GM23248 (cell line): ENCODE results near the gene SLC44A3. TPM values are rescaled to one million over a fixed set of nuclear protein-coding genes. Genes with fewer than 3 reads are reported as not detected.
A peak's percentile ranks its signal among the peaks of the same experiment; 100 is the strongest.
"Not testable (repeated sequence)": the region's sequence is repeated elsewhere in the genome, so short reads cannot be mapped to it uniquely, and the experiment has no call there.

Experiments used
- DNase-seq: peaks from one replicate; pipeline ENCODE4 v3.0.0-alpha.2; 2015
- H2AFZ ChIP-seq: fragments of 200-600 bp; sonication (generic); 2 replicates; pipeline ENCODE4 v1.6.1; 2016; ENCODE audit warnings: antibody characterized with exemption
- H3F3A ChIP-seq: fragments of 200-600 bp; sonication (generic); 2 replicates; pipeline ENCODE4 v1.6.1; 2016; ENCODE audit warnings: mild to moderate bottlenecking, antibody characterized with exemption, mixed run types; ENCODE audit not compliant: insufficient read depth
- H3K27ac ChIP-seq: fragments of 200-600 bp; sonication (generic); 2 replicates; pipeline ENCODE4 v1.5.1; 2016; ENCODE audit warnings: mild to moderate bottlenecking
- H3K27me3 ChIP-seq: fragments of 200-600 bp; sonication (generic); replicated peaks from 2 replicates; pipeline ENCODE4 v1.6.1; 2016; ENCODE audit warnings: mild to moderate bottlenecking; ENCODE audit not compliant: insufficient read depth
- H3K36me3 ChIP-seq: fragments of 200-600 bp; sonication (generic); 2 replicates; pipeline ENCODE4 v1.6.1; 2016; ENCODE audit warnings: low read depth, mild to moderate bottlenecking
- H3K4me1 ChIP-seq: fragments of 200-600 bp; sonication (generic); 2 replicates; pipeline ENCODE4 v1.6.1; 2016; ENCODE audit warnings: mild to moderate bottlenecking; ENCODE audit not compliant: insufficient read depth
- H3K4me2 ChIP-seq: fragments of 200-600 bp; sonication (generic); one replicate; pipeline ENCODE4 v1.6.1; 2016; ENCODE audit warnings: mild to moderate bottlenecking; ENCODE audit not compliant: unreplicated experiment
- H3K4me3 ChIP-seq: fragments of 200-600 bp; sonication (generic); 2 replicates; pipeline ENCODE4 v1.5.1; 2016; ENCODE audit warnings: mild to moderate bottlenecking
- H3K79me2 ChIP-seq: fragments of 200-600 bp; sonication (generic); 2 replicates; pipeline ENCODE4 v1.6.1; 2016; ENCODE audit warnings: mild to moderate bottlenecking; ENCODE audit not compliant: insufficient read depth
- H3K9ac ChIP-seq: fragments of 200-600 bp; sonication (generic); 2 replicates; pipeline ENCODE4 v1.6.1; 2016; ENCODE audit warnings: mild to moderate bottlenecking
- H3K9me2 ChIP-seq: fragments of 200-600 bp; sonication (generic); 2 replicates; pipeline ENCODE4 v1.6.1; 2016; ENCODE audit warnings: mixed run types, mild to moderate bottlenecking, moderate library complexity; ENCODE audit not compliant: insufficient read depth
- H3K9me3 ChIP-seq: fragments of 200-600 bp; sonication (generic); one replicate; pipeline ENCODE4 v1.6.1; 2017; ENCODE audit warnings: low read depth
- H4K20me1 ChIP-seq: fragments of 200-600 bp; sonication (generic); 2 replicates; pipeline ENCODE4 v1.6.0; 2016; ENCODE audit not compliant: insufficient read depth
- EZH2 ChIP-seq: fragments of 200-600 bp; sonication (generic); IDR thresholded peaks from 2 replicates; pipeline ENCODE4 v1.6.1; 2018; ENCODE audit warnings: antibody characterized with exemption, mild to moderate bottlenecking; ENCODE audit not compliant: insufficient read depth, poor library complexity, severe bottlenecking
- EZH2phosphoT487 ChIP-seq: fragments of 200-600 bp; sonication (generic); IDR thresholded peaks from 2 replicates; pipeline ENCODE4 v1.6.1; 2018; ENCODE audit warnings: antibody characterized with exemption, moderate library complexity, mild to moderate bottlenecking, low read depth; ENCODE audit not compliant: insufficient read depth
- WGBS, 2 experiments: methylation state at CpG; one replicate each; pipeline ENCODE4 v1.1.6; 2015 to 2017; ENCODE audit warnings: low lambda C conversion rate in 2 of 2, low coverage in 1 of 2; ENCODE audit errors: missing lambda C conversion rate in 2 of 2; 5-methylcytosine and 5-hydroxymethylcytosine counted together
- in situ Hi-C: fragments of 300-500 bp; cut with MboI; formaldehyde crosslinking; loops from 2 replicates; pipeline ENCODE4 v1.15.0; 2020
- polyA plus RNA-seq: library from polyadenylated mRNA; unstranded; fragments of >200 nt; fragmentation: Nextera tagmentation; extraction: Ambion mirVana; gene quantifications from 2 replicates; pipeline ENCODE4 v1.2.1, GENCODE V29; 2016
- total RNA-seq: library from RNA; depleted of rRNA; stranded (reverse); fragments of >200 nt; shearing (Covaris generic); gene quantifications from 2 replicates; pipeline ENCODE4 v1.2.3, GENCODE V29; 2014

SLC44A3 gene
- total and polyA plus RNA-seq, 2 experiments from 2014 or later, result 1.6 to 2.0 TPM

GRCh38 chr1:94935476-94935875 lies 115.3 kb downstream of the SLC44A3 start:
- Histone ChIP-seq H3K4me3 (no peak overlapping the region), H3K9me3 (no peaks in the 10 kb centered on the region), H3K4me2 (no peak overlapping the region), H4K20me1 (no peaks in the 10 kb centered on the region), H3K27ac (no peak overlapping the region), H3K27me3 (no peaks in the 10 kb centered on the region), H3K4me1 (peaks cover 29% of the 10 kb centered on the region), H2AFZ (no peak overlapping the region), H3K79me2 (no peaks in the 10 kb centered on the region), H3F3A (no peaks in the 10 kb centered on the region), H3K9me2 (no peaks in the 10 kb centered on the region), H3K36me3 (no peaks in the 10 kb centered on the region), H3K9ac (no peak overlapping the region)
- no peak for DNase-seq
- in situ Hi-C loops, result loop anchor here (10.0 kb wide), 1 partner anchor 99 kb away; no protein-coding TSS in a partner anchor
- 96 to 100% methylated on average over 1 of the region's 1 CpG for WGBS, 2 experiments
- TF ChIP-seq EZH2phosphoT487, result no peak
- no peak for TF ChIP-seq EZH2

GRCh38 chr1:94936861-94937620 lies 116.9 kb downstream of the SLC44A3 start:
- DNase-seq, result peak; percentile 29
- H3K27ac ChIP-seq, result no peak overlapping the region
- H3K9me3 ChIP-seq, result no peaks in the 10 kb centered on the region
- in situ Hi-C loops, result loop anchor here (10.0 kb wide), 1 partner anchor 98 kb away; no protein-coding TSS in a partner anchor
- H3K27me3 ChIP-seq, result no peaks in the 10 kb centered on the region
- no peak overlapping the region for H2AFZ ChIP-seq
- peaks cover 29% of the 10 kb centered on the region for H3K4me1 ChIP-seq
- no peak overlapping the region for H3K9ac ChIP-seq
- no peak overlapping the region for H3K4me3 ChIP-seq
- H3F3A ChIP-seq, result no peaks in the 10 kb centered on the region
- H3K4me2 ChIP-seq, result peak overlapping the region; percentile 43
- TF ChIP-seq EZH2, result no peak
- no peaks in the 10 kb centered on the region for H3K79me2 ChIP-seq
- WGBS, 2 experiments, result 45 to 47% methylated on average over 5 of the region's 5 CpGs
- no peaks in the 10 kb centered on the region for H4K20me1 ChIP-seq
- no peaks in the 10 kb centered on the region for H3K9me2 ChIP-seq
- H3K36me3 ChIP-seq, result no peaks in the 10 kb centered on the region

DNA sequence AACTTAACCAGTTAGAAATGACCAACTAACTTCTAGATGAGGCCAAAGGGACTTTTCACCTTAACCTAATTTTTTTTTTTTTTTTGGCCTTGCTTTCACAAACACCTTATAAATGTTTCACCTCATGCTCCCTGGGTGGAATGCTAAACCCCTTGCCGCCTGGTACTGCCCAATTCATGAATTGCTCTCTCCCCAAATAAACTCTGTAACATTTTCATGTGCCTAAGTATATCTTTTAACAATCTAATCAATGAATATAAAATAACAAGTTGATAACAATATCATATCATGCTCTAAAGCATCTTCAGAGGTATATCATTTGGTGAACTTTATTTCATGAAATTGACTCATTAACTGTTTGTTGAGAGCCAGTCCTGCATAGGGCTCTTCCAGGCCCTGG lies 117.7 kb downstream of the SLC44A3 start:
- Histone ChIP-seq H3K9me3 (no peaks in the 10 kb centered on the region), H3K79me2 (no peaks in the 10 kb centered on the region), H3K4me1 (peaks cover 29% of the 10 kb centered on the region), H4K20me1 (no peaks in the 10 kb centered on the region), H3K36me3 (no peaks in the 10 kb centered on the region), H3K27me3 (no peaks in the 10 kb centered on the region), H2AFZ (no peak overlapping the region), H3K27ac (no peak overlapping the region), H3K4me2 (no peak overlapping the region), H3K4me3 (no peak overlapping the region), H3K9ac (no peak overlapping the region), H3F3A (no peaks in the 10 kb centered on the region), H3K9me2 (no peaks in the 10 kb centered on the region)
- 94 to 100% methylated on average over 1 of the region's 1 CpG for WGBS, 2 experiments
- no peak for DNase-seq
- TF ChIP-seq EZH2phosphoT487, result no peak
- TF ChIP-seq EZH2, result no peak
- in situ Hi-C loops, result loop anchor here (10.0 kb wide), 1 partner anchor 97 kb away; no protein-coding TSS in a partner anchor

- Histone ChIP-seq H3K36me3 (no peaks in the 10 kb centered on the region), H4K20me1 (no peaks in the 10 kb centered on the region), H3K4me2 (no peak overlapping the region), H3K27ac (no peak overlapping the region), H3K79me2 (no peaks in the 10 kb centered on the region), H3F3A (no peaks in the 10 kb centered on the region), H3K9me2 (no peaks in the 10 kb centered on the region), H3K27me3 (no peaks in the 10 kb centered on the region), H3K4me1 (peaks cover 29% of the 10 kb centered on the region), H2AFZ (no peak overlapping the region), H3K9me3 (no peaks in the 10 kb centered on the region), H3K4me3 (no peak overlapping the region), H3K9ac (no peak overlapping the region)
- WGBS, 2 experiments, result 72 to 80% methylated on average over 3 of the region's 3 CpGs
- TF ChIP-seq EZH2phosphoT487 (no peak), EZH2 (no peak)
- in situ Hi-C loops, result no loop called here
- no peak for DNase-seq
Observed at GRCh38 chr1:94940738-94941137, 120.6 kb downstream of the SLC44A3 start.

DNA sequence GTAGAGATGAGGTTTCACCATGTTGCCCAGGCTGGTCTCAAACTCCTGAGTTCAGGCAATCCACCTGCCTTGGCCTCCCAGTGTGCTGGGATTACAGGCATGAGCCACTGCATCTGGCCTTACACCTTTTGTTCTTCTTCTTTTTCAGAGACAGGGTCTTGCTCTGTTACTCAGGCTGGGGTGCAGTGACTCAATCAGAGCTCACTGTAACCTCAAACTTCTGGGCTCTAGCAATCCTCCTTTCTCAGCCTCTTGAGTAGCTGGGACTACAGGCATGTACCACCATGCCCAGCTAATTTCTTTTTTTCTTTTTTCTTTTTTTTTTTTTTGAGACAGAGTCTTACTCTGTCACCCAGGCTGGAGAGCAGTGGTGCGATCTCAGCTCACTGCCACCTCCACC lies 121.3 kb downstream of the SLC44A3 start:
- H4K20me1 ChIP-seq, H3K9me3 ChIP-seq, H3K27ac ChIP-seq, H3F3A ChIP-seq, in situ Hi-C loops, H3K27me3 ChIP-seq, H3K9me2 ChIP-seq, H3K9ac ChIP-seq, H3K4me3 ChIP-seq, H3K4me2 ChIP-seq, H2AFZ ChIP-seq, DNase-seq, H3K79me2 ChIP-seq, H3K36me3 ChIP-seq: not testable (repeated sequence)
- peaks cover 27% of the 10 kb centered on the region for H3K4me1 ChIP-seq
- 78 to 100% methylated on average over 1 of the region's 1 CpG for WGBS, 2 experiments
